Tibial artery (tissue), 4 donors: ENCODE data around the gene DMRT2.

ENCODE experiments used
- DNase-seq, 2 donors: peaks; one replicate each; pipeline ENCODE4 v3.0.0-alpha.2; 2019
- H3K27ac ChIP-seq, 2 donors: fragments of 200-600 bp; sonication (generic) in 1 of 2; 1 replicate in 1 of 2; 2 replicates in 1 of 2; pipeline ENCODE4 v1.5.1; 2018 to 2019; ENCODE audit warnings: mild to moderate bottlenecking in 1 of 2
- H3K27me3 ChIP-seq, 2 donors: fragments of 200-600 bp; sonication (generic) in 1 of 2; one replicate each; pipeline versions ENCODE4 v1.5.1 to v1.6.0; 2016 to 2019
- H3K36me3 ChIP-seq, 3 donors: fragments of 200-600 bp; sonication (generic) in 2 of 3; one replicate each; pipeline ENCODE4 v1.5.1; 2016 to 2019; ENCODE audit warnings: mild to moderate bottlenecking in 2 of 3
- H3K4me1 ChIP-seq, 4 donors: fragments of 200-600 bp; sonication (generic) in 2 of 4; 1 replicate in 3 of 4; 2 replicates in 1 of 4; pipeline ENCODE4 v1.5.1; 2016 to 2019
- H3K4me3 ChIP-seq, 2 donors: fragments of 200-600 bp; sonication (generic) in 1 of 2; 1 replicate in 1 of 2; 2 replicates in 1 of 2; pipeline ENCODE4 v1.5.1; 2018 to 2019; ENCODE audit warnings: mild to moderate bottlenecking in 2 of 2
- H3K9me3 ChIP-seq, 3 donors: fragments of 200-600 bp; sonication (generic) in 1 of 3; one replicate each; pipeline ENCODE4 v1.5.1; 2016 to 2019
- intact Hi-C: fragments of 100-400 bp; cut with DNase I; formaldehyde crosslinking; loops from one replicate; pipeline ENCODE4 v1.15.0; 2023; ENCODE audit warnings: low total_unique reads
- TF ChIP-seq, protein P1 (sequence below), 2 experiments: fragments of 200-600 bp in 1 of 2; fragments of 450-650 bp in 1 of 2; IDR thresholded peaks; one replicate each; pipeline ENCODE4 v1.5.1; 2017 to 2019; ENCODE audit warnings: antibody characterized with exemption in 2 of 2, mild to moderate bottlenecking in 1 of 2, moderate library complexity in 1 of 2

Gene DMRT2

DNA sequence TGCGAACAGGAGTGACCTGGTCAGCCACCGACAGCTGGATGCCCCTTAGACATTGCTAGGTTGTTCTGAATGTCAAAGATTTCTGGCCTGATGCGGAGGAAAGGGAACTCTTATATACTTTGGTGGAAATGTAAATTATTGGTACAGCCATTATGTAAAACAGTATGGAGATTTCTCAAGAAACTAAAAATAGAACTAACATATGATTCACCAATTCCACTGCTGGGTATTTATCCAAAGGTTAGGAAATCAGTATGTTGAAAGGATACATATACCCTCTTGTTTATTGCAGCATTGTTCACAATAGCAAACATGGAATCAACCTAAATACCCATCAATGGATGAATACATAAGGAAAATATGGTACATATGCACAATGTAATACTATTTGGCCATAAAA lies 41.9 kb upstream of the DMRT2 start:
- Histone ChIP-seq H3K9me3 (no peaks in the 10 kb centered on the region), H3K27ac (no peak overlapping the region), H3K4me1 (peaks cover 0 to 5% (median 0%) of the 10 kb centered on the region in 4 donors), H3K36me3 (no peaks in the 10 kb centered on the region), H3K4me3 (no peak overlapping the region), H3K27me3 (peaks cover 0 to 21% of the 10 kb centered on the region in 2 donors)
- intact Hi-C loops, result loop anchor here (5.0 to 10.0 kb wide), 3 partner anchors 113 to 613 kb away; no protein-coding TSS in a partner anchor
- no peak for DNase-seq
- TF ChIP-seq, protein P1, sequence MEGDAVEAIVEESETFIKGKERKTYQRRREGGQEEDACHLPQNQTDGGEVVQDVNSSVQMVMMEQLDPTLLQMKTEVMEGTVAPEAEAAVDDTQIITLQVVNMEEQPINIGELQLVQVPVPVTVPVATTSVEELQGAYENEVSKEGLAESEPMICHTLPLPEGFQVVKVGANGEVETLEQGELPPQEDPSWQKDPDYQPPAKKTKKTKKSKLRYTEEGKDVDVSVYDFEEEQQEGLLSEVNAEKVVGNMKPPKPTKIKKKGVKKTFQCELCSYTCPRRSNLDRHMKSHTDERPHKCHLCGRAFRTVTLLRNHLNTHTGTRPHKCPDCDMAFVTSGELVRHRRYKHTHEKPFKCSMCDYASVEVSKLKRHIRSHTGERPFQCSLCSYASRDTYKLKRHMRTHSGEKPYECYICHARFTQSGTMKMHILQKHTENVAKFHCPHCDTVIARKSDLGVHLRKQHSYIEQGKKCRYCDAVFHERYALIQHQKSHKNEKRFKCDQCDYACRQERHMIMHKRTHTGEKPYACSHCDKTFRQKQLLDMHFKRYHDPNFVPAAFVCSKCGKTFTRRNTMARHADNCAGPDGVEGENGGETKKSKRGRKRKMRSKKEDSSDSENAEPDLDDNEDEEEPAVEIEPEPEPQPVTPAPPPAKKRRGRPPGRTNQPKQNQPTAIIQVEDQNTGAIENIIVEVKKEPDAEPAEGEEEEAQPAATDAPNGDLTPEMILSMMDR (IDR thresholded peaks at IDR 0.05), result no peak

DNA sequence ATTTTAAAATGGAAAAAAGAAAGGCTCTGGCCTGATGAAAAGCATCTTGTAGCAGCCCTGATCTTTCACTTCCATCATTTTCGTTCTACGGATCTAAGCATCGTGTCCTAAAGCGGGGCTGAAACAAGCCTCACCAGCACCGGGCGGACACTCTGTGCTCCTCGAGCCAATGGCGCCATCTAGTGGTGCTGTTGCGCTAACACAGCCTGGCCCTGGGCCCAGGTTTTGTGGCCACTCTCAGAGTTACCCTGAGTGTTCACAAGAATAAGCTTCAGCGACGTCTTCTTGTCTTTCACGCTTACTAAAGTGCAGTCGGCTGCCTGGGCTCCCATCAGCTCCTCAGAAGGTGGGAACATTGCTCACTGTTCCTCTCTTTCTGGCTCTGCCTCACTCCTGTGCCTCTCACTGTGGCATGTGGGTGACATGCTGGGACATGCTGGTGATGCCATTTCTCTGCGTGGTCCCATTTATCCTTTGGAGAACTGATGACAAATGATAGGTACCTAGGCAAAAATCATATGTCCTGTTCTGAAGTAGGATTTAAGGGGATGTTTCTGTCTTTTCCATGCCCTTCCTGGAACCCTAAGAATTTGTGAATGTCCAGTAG lies 41.0 kb upstream of the DMRT2 start:
- H3K36me3 ChIP-seq, result no peaks in the 10 kb centered on the region

DNA sequence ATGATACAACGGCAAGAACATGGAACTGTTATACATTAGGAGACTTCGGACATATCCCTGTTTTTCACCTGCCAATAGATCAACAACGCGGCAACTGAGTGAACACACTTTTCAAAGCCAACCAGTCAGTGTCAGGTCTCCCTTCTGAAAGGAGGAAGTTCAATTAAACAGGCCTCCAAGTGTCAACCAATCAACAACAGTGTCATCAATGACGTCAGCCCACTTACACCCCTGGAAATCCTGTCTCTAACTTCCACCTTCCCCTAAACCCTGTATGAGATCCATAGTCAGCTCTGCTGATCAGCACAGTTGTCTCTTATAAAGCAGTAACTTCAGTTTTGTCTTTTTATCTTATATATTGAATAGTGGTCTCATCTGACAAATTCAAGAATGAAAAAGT lies 37.1 kb upstream of the DMRT2 start:
- TF ChIP-seq, protein P1 (IDR thresholded peaks at IDR 0.05), result no peak
- Histone ChIP-seq H3K9me3 (no peaks in the 10 kb centered on the region), H3K4me1 (peaks cover 0 to 5% (median 0%) of the 10 kb centered on the region in 4 donors), H3K4me3 (no peak overlapping the region), H3K27me3 (peaks cover 0 to 20% of the 10 kb centered on the region in 2 donors), H3K36me3 (no peaks in the 10 kb centered on the region), H3K27ac (no peak overlapping the region)
- intact Hi-C loops, result no loop called here
- no peak for DNase-seq

More for the DNA sequence above, 41.0 kb upstream of the DMRT2 start:
- peak; percentile 66 to 84 for DNase-seq
- Histone ChIP-seq H3K4me3 (no peak overlapping the region), H3K27me3 (peaks cover 0 to 21% of the 10 kb centered on the region in 2 donors), H3K4me1 (peaks cover 0 to 5% (median 0%) of the 10 kb centered on the region in 4 donors), H3K27ac (no peak overlapping the region), H3K9me3 (no peaks in the 10 kb centered on the region)
- intact Hi-C loops, result loop anchor here (5.0 to 10.0 kb wide), 3 partner anchors 114 to 614 kb away; no protein-coding TSS in a partner anchor
- TF ChIP-seq, protein P1 (IDR thresholded peaks at IDR 0.05), result peak; percentile 78 to 87

DNA sequence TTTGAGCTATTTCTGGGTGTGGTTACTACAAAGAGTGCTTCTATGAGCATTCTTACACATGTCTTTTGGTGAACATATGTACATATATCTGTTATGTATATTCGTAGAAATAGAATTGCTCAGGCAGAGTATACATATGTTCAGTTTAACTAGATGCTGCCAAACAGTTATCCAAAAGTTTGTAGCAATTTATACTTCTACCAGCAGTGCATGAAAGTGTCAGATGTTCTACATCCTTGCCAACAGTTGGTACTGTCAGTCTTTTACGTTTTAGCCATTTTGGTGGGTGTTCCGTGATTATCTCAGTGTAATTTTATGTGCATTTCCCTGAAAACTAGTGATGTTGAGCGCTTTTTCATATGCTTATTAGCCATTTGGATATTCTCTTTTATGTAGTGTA lies 35.9 kb upstream of the DMRT2 start:
- H3K27me3 ChIP-seq, result peaks cover 0 to 23% of the 10 kb centered on the region in 2 donors
- TF ChIP-seq, protein P1 (IDR thresholded peaks at IDR 0.05), result no peak
- intact Hi-C loops, result no loop called here
- H3K27ac ChIP-seq, result no peak overlapping the region
- H3K4me1 ChIP-seq, result peaks cover 0 to 1% (median 0%) of the 10 kb centered on the region in 4 donors
- no peak overlapping the region for H3K4me3 ChIP-seq
- no peak for DNase-seq
- no peaks in the 10 kb centered on the region for H3K36me3 ChIP-seq
- no peaks in the 10 kb centered on the region for H3K9me3 ChIP-seq

DNA sequence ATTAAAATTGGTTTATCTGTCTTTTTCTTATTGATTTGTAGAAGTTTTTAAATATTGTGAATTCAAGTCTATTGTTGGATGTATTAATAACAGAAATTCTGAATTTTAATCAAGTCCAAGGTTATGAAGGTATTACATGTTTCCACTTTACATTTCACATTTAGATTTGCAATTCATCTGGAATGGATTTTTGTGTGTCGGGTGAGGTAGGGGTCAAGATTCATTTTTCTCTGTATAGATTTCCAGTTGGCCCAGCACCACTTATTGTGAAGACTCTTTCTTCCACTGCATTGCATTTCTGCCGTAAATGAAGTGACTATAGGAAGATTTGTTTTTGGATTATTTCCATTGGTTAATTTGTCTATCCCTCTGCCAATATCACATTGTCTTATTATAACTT lies 35.5 kb upstream of the DMRT2 start:
- Histone ChIP-seq H3K4me1 (no peaks in the 10 kb centered on the region), H3K4me3 (no peak overlapping the region), H3K9me3 (no peaks in the 10 kb centered on the region), H3K27me3 (peaks cover 0 to 19% of the 10 kb centered on the region in 2 donors), H3K36me3 (no peaks in the 10 kb centered on the region), H3K27ac (no peak overlapping the region)
- TF ChIP-seq, protein P1 (IDR thresholded peaks at IDR 0.05), result no peak
- intact Hi-C loops, result no loop called here
- DNase-seq, result no peak
